GM21447 (cell line): ENCODE results near the gene C3orf33.

Source experiments
- ATAC-seq: cut with Tn5 transposase; IDR thresholded peaks from one replicate; pipeline ENCODE4 v1.9.1; 2021; ENCODE audit not compliant: unreplicated experiment

The C3orf33 gene

GRCh38 chr3:155743606-155744005 lies 62.5 kb downstream of the C3orf33 start:
- ATAC-seq, result no peak

GRCh38 chr3:155742349-155742965 lies 63.6 kb downstream of the C3orf33 start:
- ATAC-seq, result no peak

GRCh38 chr3:155741603-155742002 lies 64.5 kb downstream of the C3orf33 start:
- ATAC-seq, result no peak

- ATAC-seq, result no peak
Observed at GRCh38 chr3:155741101-155741500, 65.0 kb downstream of the C3orf33 start.

GRCh38 chr3:155739154-155739553 lies 66.9 kb downstream of the C3orf33 start:
- no peak for ATAC-seq

GRCh38 chr3:155738580-155739076 lies 67.5 kb downstream of the C3orf33 start:
- no peak for ATAC-seq

- peak; percentile 98 for ATAC-seq
Observed at GRCh38 chr3:155737844-155738460, 68.1 kb downstream of the C3orf33 start.

GRCh38 chr3:155736381-155736780 lies 69.7 kb downstream of the C3orf33 start:
- ATAC-seq, result no peak

- ATAC-seq, result no peak
Observed at GRCh38 chr3:155730843-155731242, 75.2 kb downstream of the C3orf33 start.

- ATAC-seq, result no peak
Observed at GRCh38 chr3:155727836-155728235, 78.2 kb downstream of the C3orf33 start.

GRCh38 chr3:155714295-155714718 lies 91.8 kb downstream of the C3orf33 start:
- no peak for ATAC-seq
